Stimulated activated CD4-positive, alpha-beta T cell treated with anti-CD3 and anti-CD28 coated beads, Interleukin-4, amount 100 ng/mL, for 1 hour (primary cell): ENCODE data around the gene PCBP2.

Experiments
- DNase-seq: peaks from one replicate; pipeline ENCODE4 v3.0.0-alpha.2; 2020

Gene PCBP2

DNA sequence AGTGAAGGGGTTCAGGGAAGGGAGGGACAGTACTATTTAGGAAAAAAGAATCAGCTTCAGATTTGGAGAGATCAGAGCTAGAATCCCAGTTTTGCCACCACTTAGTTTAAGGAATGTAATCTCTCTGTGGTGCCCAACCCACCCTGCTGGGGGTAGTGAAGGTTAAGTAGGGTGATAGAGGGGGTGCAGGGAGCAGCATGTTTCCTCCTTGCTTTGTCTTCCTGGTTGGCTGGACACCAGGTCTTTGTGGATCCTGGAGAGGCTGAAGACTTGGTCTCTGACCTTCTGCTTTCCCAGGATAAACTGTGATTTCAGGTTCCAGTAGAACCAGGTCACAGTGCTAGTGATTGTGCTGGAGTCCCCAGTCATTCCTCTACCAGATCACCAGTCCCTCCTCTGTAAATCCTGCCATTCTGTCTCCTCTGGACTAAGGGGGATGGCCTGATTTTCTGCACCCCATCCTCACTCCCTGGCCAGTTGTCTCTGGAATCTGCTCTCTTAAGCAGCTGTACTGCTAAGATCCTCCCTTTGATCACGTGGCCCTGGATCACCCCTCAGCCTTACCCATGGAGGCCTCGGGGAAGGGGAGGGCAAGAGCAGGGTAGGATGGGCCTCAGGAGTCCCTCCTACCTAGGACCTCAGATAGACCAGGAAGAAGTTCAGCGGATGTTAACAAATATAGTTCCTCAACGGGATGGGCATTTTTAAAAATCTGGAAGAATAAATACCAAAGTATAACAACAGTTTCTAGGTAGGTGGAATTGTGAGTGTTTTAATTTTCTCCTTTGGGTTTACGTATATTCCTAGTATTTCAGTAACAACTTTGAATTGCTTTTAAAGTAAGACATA is 44.2 kb downstream of the PCBP2 start:
- no peak for DNase-seq

GRCh38 chr12:53496752-53497032 is 44.8 kb downstream of the PCBP2 start:
- DNase-seq = no peak

- DNase-seq = no peak
These were observed 45.6 kb downstream of the PCBP2 start for GRCh38 chr12:53497461-53497860.

DNA sequence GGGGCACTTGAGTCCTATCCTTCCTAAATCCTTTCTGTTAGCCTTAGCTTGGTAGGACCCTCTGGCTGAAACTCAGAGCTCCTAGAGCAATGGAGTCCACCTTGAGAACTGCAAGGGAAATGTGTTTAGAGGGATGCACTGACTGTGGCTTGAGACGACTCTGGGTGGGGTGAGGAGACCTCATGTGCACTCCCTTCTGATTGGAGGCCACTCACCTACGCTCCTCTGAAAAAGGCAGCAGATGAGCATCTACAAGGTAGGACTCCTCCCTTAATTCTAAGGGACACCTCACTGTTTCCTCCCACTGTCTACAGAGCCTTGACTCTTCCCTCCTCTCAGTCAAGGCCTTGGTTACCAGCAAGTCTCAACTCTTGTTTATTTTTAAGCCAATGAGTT is 46.3 kb downstream of the PCBP2 start:
- no peak for DNase-seq

GRCh38 chr12:53499266-53500141 is 47.6 kb downstream of the PCBP2 start, which contains the start of gene MAP3K12:
TSS of gene MAP3K12 (minus strand) at chr12:53499458. CDS start at chr12:53487391, 12,067 bp downstream.
- DNase-seq = peak; percentile 65

GRCh38 chr12:53500142-53500775 is 48.4 kb downstream of the PCBP2 start:
- DNase-seq = no peak

- DNase-seq = peak; percentile 95
These were observed 49.1 kb downstream of the PCBP2 start, which contains the start of gene TARBP2 for GRCh38 chr12:53500776-53501614. TSS of gene TARBP2 (plus strand) at chr12:53501283. CDS start at chr12:53501409, 126 bp downstream.

GRCh38 chr12:53501615-53502181 is 49.8 kb downstream of the PCBP2 start:
- no peak for DNase-seq

- no peak for DNase-seq
These were observed 50.4 kb downstream of the PCBP2 start for GRCh38 chr12:53502331-53502730.

GRCh38 chr12:53502983-53503728 is 51.3 kb downstream of the PCBP2 start:
- no peak for DNase-seq

- no peak for DNase-seq
These were observed 52.4 kb downstream of the PCBP2 start for GRCh38 chr12:53504004-53504920.

- no peak for DNase-seq
These were observed 53.2 kb downstream of the PCBP2 start for GRCh38 chr12:53505086-53505485.

DNA sequence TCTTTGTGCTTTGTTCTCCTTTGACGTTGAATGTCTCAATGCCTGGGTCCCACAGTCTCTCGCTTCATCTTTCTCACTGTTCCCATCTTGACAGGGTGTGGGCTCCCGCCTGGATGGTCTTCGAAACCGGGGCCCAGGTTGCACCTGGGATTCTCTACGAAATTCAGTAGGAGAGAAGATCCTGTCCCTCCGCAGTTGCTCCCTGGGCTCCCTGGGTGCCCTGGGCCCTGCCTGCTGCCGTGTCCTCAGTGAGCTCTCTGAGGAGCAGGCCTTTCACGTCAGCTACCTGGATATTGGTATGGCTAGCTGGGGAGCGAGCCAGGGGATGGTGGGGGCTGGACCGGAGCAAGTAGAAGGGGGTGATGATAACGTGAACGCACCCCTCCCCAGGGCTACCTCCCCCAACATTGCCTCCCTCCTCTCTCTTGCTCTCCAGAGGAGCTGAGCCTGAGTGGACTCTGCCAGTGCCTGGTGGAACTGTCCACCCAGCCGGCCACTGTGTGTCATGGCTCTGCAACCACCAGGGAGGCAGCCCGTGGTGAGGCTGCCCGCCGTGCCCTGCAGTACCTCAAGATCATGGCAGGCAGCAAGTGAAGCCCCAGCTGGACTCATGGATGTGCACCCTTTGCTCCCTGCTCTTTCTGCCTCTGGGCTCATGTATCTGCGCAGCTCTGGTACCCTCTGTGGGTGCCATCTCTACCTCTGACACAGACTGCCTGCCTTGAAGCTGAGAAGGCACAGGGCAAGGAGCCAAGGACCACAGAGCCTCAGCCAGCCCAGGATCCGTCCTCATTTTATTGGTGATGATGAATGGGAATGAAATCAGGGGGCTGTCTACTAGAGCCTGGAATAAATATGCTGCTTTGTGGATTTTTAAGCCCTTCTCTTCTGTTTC is 53.9 kb downstream of the PCBP2 start:
- DNase-seq = no peak

GRCh38 chr12:53506450-53506785 is 54.5 kb downstream of the PCBP2 start:
- no peak for DNase-seq

DNA sequence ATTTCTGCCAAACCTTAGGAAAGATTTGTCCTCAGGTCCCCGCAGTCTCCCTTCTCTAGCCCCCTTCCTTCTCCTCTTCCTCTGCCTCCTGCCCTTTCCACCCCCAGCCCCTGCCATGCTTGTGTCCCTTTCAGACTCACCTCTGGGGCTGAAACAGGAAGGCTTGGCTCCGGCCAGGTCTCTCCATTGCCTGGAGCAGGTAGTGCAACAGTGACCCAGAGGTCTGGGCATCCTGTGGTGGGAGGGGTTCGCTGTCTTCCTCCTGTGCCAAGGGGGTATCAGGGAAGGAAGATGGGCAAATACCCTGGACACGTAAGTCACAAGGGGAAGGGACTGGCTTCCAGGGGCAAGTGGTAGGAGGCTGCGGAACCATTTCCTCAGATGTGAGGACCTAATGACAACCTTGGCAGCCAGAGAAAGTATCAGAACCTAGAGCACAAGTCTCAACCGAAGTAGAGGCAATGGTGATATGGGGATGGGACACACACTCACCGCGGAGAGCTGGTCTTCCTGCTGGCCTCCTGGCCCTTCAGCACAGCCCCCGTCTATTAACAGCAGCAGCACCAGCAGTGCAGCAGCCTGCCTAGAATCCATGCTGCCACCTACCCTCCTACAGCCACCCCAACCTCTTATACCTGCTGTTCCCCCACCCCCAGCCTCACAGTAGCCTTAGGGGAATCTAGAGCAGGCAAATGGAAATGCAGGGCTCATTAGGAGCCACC is 55.1 kb downstream of the PCBP2 start, which contains the start of gene NPFF:
Gene NPFF, minus strand, starts transcription at position 604 of the 722 bp plus-strand sequence. Its CDS starts 10 bp downstream, at position 594.
- DNase-seq = no peak

GRCh38 chr12:53507603-53507885 is 55.6 kb downstream of the PCBP2 start:
- DNase-seq = no peak

DNA sequence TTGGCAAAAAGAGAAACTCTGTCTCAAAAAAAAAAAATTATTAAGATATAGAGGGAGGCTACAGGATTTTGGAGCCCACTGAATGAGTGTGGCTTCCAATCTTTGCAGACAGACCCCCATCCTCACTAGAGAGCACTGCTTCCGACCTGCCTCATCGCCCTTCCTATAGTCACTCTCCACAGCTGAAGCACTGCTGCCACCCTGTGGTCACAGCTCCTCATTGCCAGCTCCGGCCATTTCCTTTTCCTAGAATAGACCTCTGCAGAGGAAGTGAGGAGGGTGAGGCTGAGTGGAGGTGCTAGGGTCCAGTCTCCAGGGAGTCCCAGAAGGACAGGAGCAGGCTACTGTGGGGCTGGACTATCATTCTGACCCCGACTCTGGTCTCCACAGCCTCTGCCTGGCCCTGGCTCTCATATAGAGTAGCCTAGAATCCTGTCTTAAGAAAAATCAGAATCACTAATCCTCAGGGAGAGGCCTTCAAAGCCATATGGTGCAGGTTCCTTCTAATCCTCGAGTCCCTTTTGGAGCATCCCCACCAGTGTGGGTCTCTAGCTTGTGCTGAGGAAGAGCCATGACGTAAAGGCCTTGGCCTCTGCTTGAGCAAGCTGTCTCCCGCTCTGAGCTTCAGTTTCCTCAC is 56.8 kb downstream of the PCBP2 start:
- DNase-seq = peak; percentile 82

DNA sequence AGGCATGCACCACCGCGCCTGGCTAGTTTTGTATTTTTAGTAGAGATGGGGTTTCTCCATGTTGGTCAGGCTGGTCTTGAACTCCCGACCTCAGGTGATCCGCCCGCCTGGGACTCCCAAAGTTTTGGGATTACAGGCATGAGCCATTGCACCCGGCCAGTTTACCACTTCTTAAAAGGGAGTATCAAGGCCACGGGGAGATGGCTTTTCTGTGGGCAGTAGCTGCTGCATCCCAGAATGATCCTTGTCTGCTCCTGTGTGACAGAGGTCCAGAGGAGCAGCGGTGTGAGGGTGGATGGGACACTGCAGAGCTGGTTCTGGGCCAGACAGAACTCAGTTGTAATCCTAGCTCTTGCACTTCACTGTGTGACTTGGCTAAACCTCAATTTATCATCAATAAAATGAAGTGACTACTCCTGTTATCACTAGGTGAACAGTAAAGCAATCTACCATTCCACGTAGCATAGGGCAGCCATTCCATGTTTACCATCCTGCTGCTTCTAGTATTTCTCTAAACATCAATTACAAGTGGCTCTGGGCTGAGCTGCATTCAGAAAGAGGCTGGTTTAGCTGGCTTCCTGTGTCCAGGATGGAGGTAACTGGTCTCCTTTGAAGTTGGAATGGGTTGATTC is 58.4 kb downstream of the PCBP2 start:
- DNase-seq = no peak
